H1 (cell line): ENCODE measurements around the gene EAF2. TPM values are rescaled to one million over a fixed set of nuclear protein-coding genes. Genes with fewer than 3 reads are reported as not detected.

Experiments
- CTCF ChIA-PET: fragments of 300-600 bp; sonication (Branson Sonifier 250); formaldehyde crosslinking; loops from one replicate; lab custom pipeline; 2021; ENCODE audit not compliant: partially characterized antibody; lab: Charles Lee
- POLR2A ChIA-PET: fragments of 300-600 bp; sonication (Branson Sonifier 250); formaldehyde crosslinking; loops from one replicate; lab custom pipeline; 2021; ENCODE audit warnings: inconsistent platforms; ENCODE audit not compliant: partially characterized antibody; lab: Charles Lee
- DNase-seq, 2 experiments: peaks; one replicate each; pipeline versions ENCODE4 v3.0.0 to v3.0.0-alpha.2; 2010 to 2022; ENCODE audit warnings: low spot score in 2 of 2, low read depth in 1 of 2, mixed read lengths in 1 of 2
- FAIRE-seq: peaks from 2 replicates; lab custom pipeline; 2011; peaks lifted over from hg19 to GRCh38; lab: Jason Lieb, UNC
- H2AFZ ChIP-seq: 2 replicates; pipeline ENCODE4 v1.8.1; 2012; ENCODE audit warnings: low read length, inconsistent platforms
- H2AK5ac ChIP-seq: 2 replicates; pipeline ENCODE4 v1.6.1; 2013; ENCODE audit warnings: low read depth, low read length
- H2BK120ac ChIP-seq: replicated peaks from 2 replicates; pipeline ENCODE3; 2013; ENCODE audit warnings: low read depth, low read length, inconsistent platforms
- H2BK12ac ChIP-seq: 2 replicates; pipeline ENCODE4 v1.6.1; 2013; ENCODE audit warnings: low read depth, low read length
- H2BK15ac ChIP-seq: 2 replicates; pipeline ENCODE4 v1.6.1; 2013; ENCODE audit warnings: low read length
- H2BK20ac ChIP-seq: 2 replicates; pipeline ENCODE4 v1.6.1; 2013; ENCODE audit warnings: low read length
- H2BK5ac ChIP-seq: 2 replicates; pipeline ENCODE4 v1.6.1; 2013; ENCODE audit warnings: low read depth, low read length
- H3K14ac ChIP-seq: 2 replicates; pipeline ENCODE4 v1.6.1; 2013; ENCODE audit warnings: inconsistent platforms; ENCODE audit not compliant: insufficient read length
- H3K18ac ChIP-seq: 2 replicates; pipeline ENCODE4 v1.6.1; 2013; ENCODE audit warnings: low read length; ENCODE audit errors: extremely low read depth
- H3K23ac ChIP-seq: 2 replicates; pipeline ENCODE4 v1.6.1; 2013; ENCODE audit warnings: inconsistent platforms; ENCODE audit not compliant: insufficient read length
- H3K23me2 ChIP-seq: 2 replicates; pipeline ENCODE4 v1.6.1; 2013; ENCODE audit warnings: low read depth, low read length
- H3K27ac ChIP-seq: 2 replicates; pipeline ENCODE4 v1.6.1; 2011; ENCODE audit warnings: low read depth, low read length, inconsistent platforms
- H3K27me3 ChIP-seq, 4 experiments: replicated peaks in 1 of 4; 1 replicate in 1 of 4; 2 replicates in 3 of 4; pipeline versions ENCODE4 v1.6.1 to v1.8.1; 2011 to 2013; ENCODE audit warnings: low read length in 3 of 4, mild to moderate bottlenecking in 3 of 4, inconsistent platforms in 2 of 4, mixed read lengths in 2 of 4, moderate library complexity in 1 of 4; ENCODE audit not compliant: control insufficient read depth in 3 of 4, insufficient read depth in 3 of 4; ENCODE audit errors: extremely low read depth in 1 of 4
- H3K36me3 ChIP-seq, 4 experiments: 2 replicates each; pipeline versions ENCODE4 v1.6.1 to v1.8.1; 2011 to 2013; ENCODE audit warnings: mild to moderate bottlenecking in 4 of 4, low read length in 3 of 4, moderate library complexity in 2 of 4, control low read depth in 1 of 4, inconsistent platforms in 1 of 4; ENCODE audit not compliant: insufficient read depth in 4 of 4, control insufficient read depth in 2 of 4
- H3K4ac ChIP-seq: replicated peaks from 2 replicates; pipeline ENCODE3; 2013; ENCODE audit warnings: low read length, low read depth, mixed read lengths, inconsistent platforms; ENCODE audit not compliant: insufficient read length
- H3K4me1 ChIP-seq, 4 experiments: replicated peaks in 1 of 4; 1 replicate in 1 of 4; 2 replicates in 3 of 4; pipeline versions ENCODE4 v1.6.1 to v1.8.1; 2011 to 2013; ENCODE audit warnings: low read length in 3 of 4, inconsistent platforms in 2 of 4, mixed read lengths in 1 of 4; ENCODE audit not compliant: insufficient read depth in 4 of 4, control insufficient read depth in 3 of 4
- H3K4me2 ChIP-seq, 2 experiments: 2 replicates each; pipeline versions ENCODE4 v1.6.1 to v1.8.1; 2011 to 2013; ENCODE audit warnings: low read depth in 2 of 2, low read length in 2 of 2, control low read depth in 1 of 2, inconsistent platforms in 1 of 2, mild to moderate bottlenecking in 1 of 2; ENCODE audit not compliant: insufficient read depth in 1 of 2
- H3K4me3 ChIP-seq, 4 experiments: fragments of 200-600, 300-600 bp in 1 of 4; sonication (generic), shearing (Covaris generic), sonication (Bioruptor Twin) in 1 of 4; 2 replicates each; pipeline versions ENCODE4 v1.5.1 to v1.8.1; 2011 to 2016; ENCODE audit warnings: low read length in 4 of 4, low read depth in 3 of 4, control low read depth in 2 of 4, inconsistent platforms in 2 of 4, mild to moderate bottlenecking in 2 of 4, mixed read lengths in 1 of 4, moderate library complexity in 1 of 4; ENCODE audit not compliant: insufficient read depth in 2 of 4; ENCODE audit errors: extremely low read depth in 1 of 4
- H3K56ac ChIP-seq: replicated peaks from 2 replicates; pipeline ENCODE3; 2013; ENCODE audit warnings: low read depth, mild to moderate bottlenecking, mixed read lengths, low read length, inconsistent platforms; ENCODE audit not compliant: insufficient read length
- H3K79me1 ChIP-seq: 2 replicates; pipeline ENCODE4 v1.6.1; 2013; ENCODE audit warnings: low read depth, low read length, control low read depth
- H3K79me2 ChIP-seq, 2 experiments: 2 replicates each; pipeline versions ENCODE4 v1.6.1 to v1.8.1; 2012 to 2013; ENCODE audit warnings: low read length in 2 of 2, mild to moderate bottlenecking in 2 of 2, inconsistent platforms in 1 of 2; ENCODE audit not compliant: insufficient read depth in 2 of 2, control insufficient read depth in 1 of 2
- H3K9ac ChIP-seq, 4 experiments: replicated peaks in 1 of 4; 1 replicate in 1 of 4; 2 replicates in 3 of 4; pipeline versions ENCODE4 v1.6.1 to v1.8.1; 2011 to 2013; ENCODE audit warnings: low read depth in 3 of 4, low read length in 3 of 4, control low read depth in 2 of 4, mild to moderate bottlenecking in 2 of 4, moderate library complexity in 2 of 4, inconsistent platforms in 1 of 4; ENCODE audit errors: extremely low read depth in 1 of 4
- H3K9me3 ChIP-seq, 2 experiments: 2 replicates each; pipeline versions ENCODE4 v1.6.1 to v1.8.1; 2012 to 2013; ENCODE audit warnings: mild to moderate bottlenecking in 2 of 2, moderate library complexity in 2 of 2, control low read depth in 1 of 2, inconsistent platforms in 1 of 2, low read depth in 1 of 2, low read length in 1 of 2, mixed read lengths in 1 of 2; ENCODE audit not compliant: insufficient read depth in 2 of 2
- H4K20me1 ChIP-seq, 2 experiments: replicated peaks in 1 of 2; 2 replicates each; pipeline versions ENCODE3 to v1.8.1; 2011 to 2013; ENCODE audit warnings: inconsistent platforms in 2 of 2, low read length in 2 of 2, mild to moderate bottlenecking in 1 of 2; ENCODE audit not compliant: insufficient read depth in 2 of 2, control insufficient read depth in 1 of 2
- H4K5ac ChIP-seq: 2 replicates; pipeline ENCODE4 v1.6.1; 2013; ENCODE audit warnings: low read length, low read depth, mixed read lengths, inconsistent platforms; ENCODE audit not compliant: insufficient read length
- H4K8ac ChIP-seq: 2 replicates; pipeline ENCODE4 v1.8.0; 2013; ENCODE audit warnings: mild to moderate bottlenecking, moderate library complexity, low read length, inconsistent platforms; ENCODE audit not compliant: insufficient read depth; ENCODE audit errors: extremely low read depth
- H4K91ac ChIP-seq: replicated peaks from 2 replicates; pipeline ENCODE3; 2013; ENCODE audit warnings: low read length, mixed read lengths, inconsistent platforms; ENCODE audit not compliant: insufficient read length
- CTBP2 ChIP-seq: IDR thresholded peaks from 2 replicates; pipeline ENCODE4 v1.7.0; 2011; ENCODE audit warnings: borderline replicate concordance, mild to moderate bottlenecking, moderate library complexity, mixed read lengths, low read length; ENCODE audit not compliant: insufficient read depth, insufficient read length
- FOSL1 ChIP-seq: IDR thresholded peaks from 2 replicates; pipeline ENCODE4 v1.6.1; 2011; ENCODE audit warnings: mild to moderate bottlenecking, low read depth, low read length, moderate library complexity; ENCODE audit not compliant: insufficient read depth
- JUND ChIP-seq: IDR thresholded peaks from 2 replicates; pipeline ENCODE4 v1.6.1; 2011; ENCODE audit warnings: mild to moderate bottlenecking, improper control_type of control experiment, low read length
- NRF1 ChIP-seq: IDR thresholded peaks from 2 replicates; pipeline ENCODE4 v1.6.1; 2011; ENCODE audit warnings: mild to moderate bottlenecking, low read depth, low read length, improper control_type of control experiment
- POLR2A ChIP-seq, 2 experiments: IDR thresholded peaks; 1 replicate in 1 of 2; 2 replicates in 1 of 2; pipeline ENCODE4 v1.6.1; 2011; ENCODE audit warnings: low read depth in 2 of 2, low read length in 2 of 2, mild to moderate bottlenecking in 2 of 2; ENCODE audit errors: control extremely low read depth in 1 of 2
- SAP30 ChIP-seq: fragments of 300-600 bp; sonication (generic); IDR thresholded peaks from 2 replicates; pipeline ENCODE4 v1.7.1; 2012; ENCODE audit warnings: low read length, moderate library complexity, mild to moderate bottlenecking, inconsistent platforms; ENCODE audit not compliant: insufficient read depth, insufficient replicate concordance
- SIN3A ChIP-seq, 2 experiments: IDR thresholded peaks in 1 of 2; conservative IDR thresholded peaks in 1 of 2; 2 replicates each; pipeline ENCODE4 v1.6.1; 2011 to 2012; ENCODE audit warnings: low read length in 2 of 2, improper control_type of control experiment in 1 of 2, low read depth in 1 of 2, mild to moderate bottlenecking in 1 of 2
- SIX5 ChIP-seq: IDR thresholded peaks from 2 replicates; pipeline ENCODE4 v1.6.1; 2011; ENCODE audit warnings: mild to moderate bottlenecking, low read depth, low read length
- WGBS, 2 experiments: shearing (Covaris generic) in 1 of 2; methylation state at CpG; one replicate each; pipeline versions ENCODE4 v1.1.6 to v1.1.7; 2013 to 2015; ENCODE audit warnings: low lambda C conversion rate in 2 of 2, mixed read lengths in 2 of 2, inconsistent platforms in 1 of 2, low coverage in 1 of 2, missing lambda C conversion rate in 1 of 2; ENCODE audit not compliant: insufficient replicate concordance in 2 of 2, insufficient coverage in 1 of 2, insufficient read length in 1 of 2; ENCODE audit errors: extremely low coverage in 1 of 2, missing lambda C conversion rate in 1 of 2; 5-methylcytosine and 5-hydroxymethylcytosine counted together
- polyA plus RNA-seq, 7 experiments: library from polyadenylated mRNA; depleted of rRNA in 3 of 7; stranded (reverse) in 5 of 7; unstranded in 2 of 7; fragments of >200 nt in 5 of 7; fragments of 200-250 nt in 2 of 7; gene quantifications; 1 replicate in 5 of 7; 2 replicates in 1 of 7; 4 replicates in 1 of 7; pipeline versions ENCODE4 v1.2.1 to v1.2.3, GENCODE V29; 2011 to 2013; ENCODE audit warnings: missing spikeins in 2 of 7, mixed read lengths in 2 of 7
- total RNA-seq: library from RNA; stranded (reverse); fragmentation: NEBNext Ultra II Directional; extraction: Animal tissue kit (Norgen Biotek cat#: 25700); gene quantifications from 2 replicates; pipeline ENCODE4 v1.2.1, GENCODE V29; 2021
- TF ChIP-seq, protein P1 (sequence below), 3 experiments: IDR thresholded peaks; 1 replicate in 2 of 3; 2 replicates in 1 of 3; pipeline versions ENCODE4 v1.5.1 to v1.6.1; 2011; ENCODE audit warnings: low read length in 3 of 3, mild to moderate bottlenecking in 3 of 3, inconsistent platforms in 2 of 3, low read depth in 1 of 3, moderate library complexity in 1 of 3; ENCODE audit not compliant: insufficient read depth in 1 of 3; ENCODE audit errors: control extremely low read depth in 1 of 3
- TF ChIP-seq, protein P2 (sequence below): IDR thresholded peaks from 2 replicates; pipeline ENCODE4 v1.6.1; 2011; ENCODE audit warnings: low read length, improper control_type of control experiment

The EAF2 gene
- total and polyA plus RNA-seq, 2 of the 8 experiments (the other 6 are each of a cell fraction or from before 2014, with no cell fraction given) = 3.6 to 6.6 TPM

DNA sequence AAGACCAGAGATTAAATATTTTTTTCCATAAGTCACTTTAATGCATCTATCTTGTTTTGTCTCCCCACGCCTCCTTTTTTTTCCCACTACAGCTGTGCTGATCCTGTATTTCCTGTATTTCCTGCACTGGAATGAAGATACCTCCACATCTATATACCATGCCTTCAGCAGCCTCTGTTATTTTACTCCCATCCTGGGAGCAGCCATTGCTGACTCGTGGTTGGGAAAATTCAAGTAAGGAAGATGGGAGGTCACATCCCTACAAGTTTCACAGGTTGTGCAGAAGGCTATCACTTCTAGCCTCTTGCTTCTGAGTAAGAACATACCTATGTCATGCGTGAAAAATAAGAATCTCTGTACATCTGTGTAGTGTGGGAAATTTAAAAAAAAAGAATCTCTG lies 62.3 kb downstream of the EAF2 start:
- DNase-seq (no peak), FAIRE-seq (no peak)
- Histone ChIP-seq H3K27me3 (no peaks in the 10 kb centered on the region; a peak in 1 of 7 replicates), H3K4ac (no peak overlapping the region), H3K23me2 (no peaks in the 10 kb centered on the region), H3K9me3 (no peaks in the 10 kb centered on the region), H3K18ac (no peak overlapping the region), H2BK12ac (no peak overlapping the region), H4K5ac (no peak overlapping the region), H2AK5ac (no peak overlapping the region), H2BK5ac (no peak overlapping the region), H3K27ac (no peak overlapping the region), H2BK20ac (no peak overlapping the region), H4K8ac (no peak overlapping the region), H3K23ac (no peak overlapping the region), H4K91ac (no peak overlapping the region), H2AFZ (no peak overlapping the region), H3K14ac (no peak overlapping the region), H3K4me2 (no peak overlapping the region), H4K20me1 (no peaks in the 10 kb centered on the region), H3K56ac (no peak overlapping the region), H3K79me2 (no peaks in the 10 kb centered on the region), H2BK15ac (no peak overlapping the region), H3K4me3 (no peak overlapping the region), H3K4me1 (peaks cover 0 to 16% (median 8%) of the 10 kb centered on the region in 4 experiments; a peak in 5 of 7 replicates), H3K79me1 (no peaks in the 10 kb centered on the region), H3K36me3 (no peaks in the 10 kb centered on the region; a peak in 1 of 8 replicates), H3K9ac (no peak overlapping the region), H2BK120ac (no peak overlapping the region)
- POLR2A ChIA-PET = no interaction called here
- 81% methylated on average over 3 of the region's 3 CpGs; no CpG with 5 or more reads in 1 of the 2 experiments for WGBS, 2 experiments
- CTCF ChIA-PET = no interaction called here
- no peak for TF ChIP-seq SIN3A (conservative IDR thresholded peaks at IDR 0.05 in 1 of 2, IDR thresholded peaks at IDR 0.05 in 1 of 2; ENCODE audit: low read depth in 1 of 2, low read length in 2 of 2)
- TF ChIP-seq, protein P1, sequence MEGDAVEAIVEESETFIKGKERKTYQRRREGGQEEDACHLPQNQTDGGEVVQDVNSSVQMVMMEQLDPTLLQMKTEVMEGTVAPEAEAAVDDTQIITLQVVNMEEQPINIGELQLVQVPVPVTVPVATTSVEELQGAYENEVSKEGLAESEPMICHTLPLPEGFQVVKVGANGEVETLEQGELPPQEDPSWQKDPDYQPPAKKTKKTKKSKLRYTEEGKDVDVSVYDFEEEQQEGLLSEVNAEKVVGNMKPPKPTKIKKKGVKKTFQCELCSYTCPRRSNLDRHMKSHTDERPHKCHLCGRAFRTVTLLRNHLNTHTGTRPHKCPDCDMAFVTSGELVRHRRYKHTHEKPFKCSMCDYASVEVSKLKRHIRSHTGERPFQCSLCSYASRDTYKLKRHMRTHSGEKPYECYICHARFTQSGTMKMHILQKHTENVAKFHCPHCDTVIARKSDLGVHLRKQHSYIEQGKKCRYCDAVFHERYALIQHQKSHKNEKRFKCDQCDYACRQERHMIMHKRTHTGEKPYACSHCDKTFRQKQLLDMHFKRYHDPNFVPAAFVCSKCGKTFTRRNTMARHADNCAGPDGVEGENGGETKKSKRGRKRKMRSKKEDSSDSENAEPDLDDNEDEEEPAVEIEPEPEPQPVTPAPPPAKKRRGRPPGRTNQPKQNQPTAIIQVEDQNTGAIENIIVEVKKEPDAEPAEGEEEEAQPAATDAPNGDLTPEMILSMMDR (IDR thresholded peaks at IDR 0.05; ENCODE audit: control extremely low read depth in 1 of 3, insufficient read depth in 1 of 3, low read depth in 1 of 3, low read length in 3 of 3) = no peak
- TF ChIP-seq CTBP2 = no peak
- TF ChIP-seq, protein P2, sequence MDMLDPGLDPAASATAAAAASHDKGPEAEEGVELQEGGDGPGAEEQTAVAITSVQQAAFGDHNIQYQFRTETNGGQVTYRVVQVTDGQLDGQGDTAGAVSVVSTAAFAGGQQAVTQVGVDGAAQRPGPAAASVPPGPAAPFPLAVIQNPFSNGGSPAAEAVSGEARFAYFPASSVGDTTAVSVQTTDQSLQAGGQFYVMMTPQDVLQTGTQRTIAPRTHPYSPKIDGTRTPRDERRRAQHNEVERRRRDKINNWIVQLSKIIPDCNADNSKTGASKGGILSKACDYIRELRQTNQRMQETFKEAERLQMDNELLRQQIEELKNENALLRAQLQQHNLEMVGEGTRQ = no peak
- TF ChIP-seq SIX5 = no peak
- TF ChIP-seq JUND = no peak
- no peak for TF ChIP-seq SAP30
- no peak for TF ChIP-seq FOSL1
- no peak for TF ChIP-seq NRF1
- no peak for TF ChIP-seq POLR2A (IDR thresholded peaks at IDR 0.05; ENCODE audit: control extremely low read depth in 1 of 2, low read depth in 2 of 2, low read length in 2 of 2)
